H1 (cell line): ENCODE measurements around the gene TNFSF12. TPM values are rescaled to one million over a fixed set of nuclear protein-coding genes. Genes with fewer than 3 reads are reported as not detected.

ENCODE experiments used
- CTCF ChIA-PET: fragments of 300-600 bp; sonication (Branson Sonifier 250); formaldehyde crosslinking; loops from one replicate; lab custom pipeline; 2021; ENCODE audit not compliant: partially characterized antibody; lab: Charles Lee
- POLR2A ChIA-PET: fragments of 300-600 bp; sonication (Branson Sonifier 250); formaldehyde crosslinking; loops from one replicate; lab custom pipeline; 2021; ENCODE audit warnings: inconsistent platforms; ENCODE audit not compliant: partially characterized antibody; lab: Charles Lee
- DNase-seq, 2 experiments: peaks; one replicate each; pipeline versions ENCODE4 v3.0.0 to v3.0.0-alpha.2; 2010 to 2022; ENCODE audit warnings: low spot score in 2 of 2, low read depth in 1 of 2, mixed read lengths in 1 of 2
- FAIRE-seq: peaks from 2 replicates; lab custom pipeline; 2011; peaks lifted over from hg19 to GRCh38; lab: Jason Lieb, UNC
- H2AFZ ChIP-seq: 2 replicates; pipeline ENCODE4 v1.8.1; 2012; ENCODE audit warnings: low read length, inconsistent platforms
- H2AK5ac ChIP-seq: 2 replicates; pipeline ENCODE4 v1.6.1; 2013; ENCODE audit warnings: low read depth, low read length
- H2BK120ac ChIP-seq: replicated peaks from 2 replicates; pipeline ENCODE3; 2013; ENCODE audit warnings: low read depth, low read length, inconsistent platforms
- H2BK12ac ChIP-seq: 2 replicates; pipeline ENCODE4 v1.6.1; 2013; ENCODE audit warnings: low read depth, low read length
- H2BK15ac ChIP-seq: 2 replicates; pipeline ENCODE4 v1.6.1; 2013; ENCODE audit warnings: low read length
- H2BK20ac ChIP-seq: 2 replicates; pipeline ENCODE4 v1.6.1; 2013; ENCODE audit warnings: low read length
- H2BK5ac ChIP-seq: 2 replicates; pipeline ENCODE4 v1.6.1; 2013; ENCODE audit warnings: low read depth, low read length
- H3K14ac ChIP-seq: 2 replicates; pipeline ENCODE4 v1.6.1; 2013; ENCODE audit warnings: inconsistent platforms; ENCODE audit not compliant: insufficient read length
- H3K18ac ChIP-seq: 2 replicates; pipeline ENCODE4 v1.6.1; 2013; ENCODE audit warnings: low read length; ENCODE audit errors: extremely low read depth
- H3K23ac ChIP-seq: 2 replicates; pipeline ENCODE4 v1.6.1; 2013; ENCODE audit warnings: inconsistent platforms; ENCODE audit not compliant: insufficient read length
- H3K23me2 ChIP-seq: 2 replicates; pipeline ENCODE4 v1.6.1; 2013; ENCODE audit warnings: low read depth, low read length
- H3K27ac ChIP-seq: 2 replicates; pipeline ENCODE4 v1.6.1; 2011; ENCODE audit warnings: low read depth, low read length, inconsistent platforms
- H3K27me3 ChIP-seq, 4 experiments: replicated peaks in 1 of 4; 1 replicate in 1 of 4; 2 replicates in 3 of 4; pipeline versions ENCODE4 v1.6.1 to v1.8.1; 2011 to 2013; ENCODE audit warnings: low read length in 3 of 4, mild to moderate bottlenecking in 3 of 4, inconsistent platforms in 2 of 4, mixed read lengths in 2 of 4, moderate library complexity in 1 of 4; ENCODE audit not compliant: control insufficient read depth in 3 of 4, insufficient read depth in 3 of 4; ENCODE audit errors: extremely low read depth in 1 of 4
- H3K36me3 ChIP-seq, 4 experiments: 2 replicates each; pipeline versions ENCODE4 v1.6.1 to v1.8.1; 2011 to 2013; ENCODE audit warnings: mild to moderate bottlenecking in 4 of 4, low read length in 3 of 4, moderate library complexity in 2 of 4, control low read depth in 1 of 4, inconsistent platforms in 1 of 4; ENCODE audit not compliant: insufficient read depth in 4 of 4, control insufficient read depth in 2 of 4
- H3K4ac ChIP-seq: replicated peaks from 2 replicates; pipeline ENCODE3; 2013; ENCODE audit warnings: low read length, low read depth, mixed read lengths, inconsistent platforms; ENCODE audit not compliant: insufficient read length
- H3K4me1 ChIP-seq, 4 experiments: replicated peaks in 1 of 4; 1 replicate in 1 of 4; 2 replicates in 3 of 4; pipeline versions ENCODE4 v1.6.1 to v1.8.1; 2011 to 2013; ENCODE audit warnings: low read length in 3 of 4, inconsistent platforms in 2 of 4, mixed read lengths in 1 of 4; ENCODE audit not compliant: insufficient read depth in 4 of 4, control insufficient read depth in 3 of 4
- H3K4me2 ChIP-seq, 2 experiments: 2 replicates each; pipeline versions ENCODE4 v1.6.1 to v1.8.1; 2011 to 2013; ENCODE audit warnings: low read depth in 2 of 2, low read length in 2 of 2, control low read depth in 1 of 2, inconsistent platforms in 1 of 2, mild to moderate bottlenecking in 1 of 2; ENCODE audit not compliant: insufficient read depth in 1 of 2
- H3K4me3 ChIP-seq, 4 experiments: fragments of 200-600, 300-600 bp in 1 of 4; sonication (generic), shearing (Covaris generic), sonication (Bioruptor Twin) in 1 of 4; 2 replicates each; pipeline versions ENCODE4 v1.5.1 to v1.8.1; 2011 to 2016; ENCODE audit warnings: low read length in 4 of 4, low read depth in 3 of 4, control low read depth in 2 of 4, inconsistent platforms in 2 of 4, mild to moderate bottlenecking in 2 of 4, mixed read lengths in 1 of 4, moderate library complexity in 1 of 4; ENCODE audit not compliant: insufficient read depth in 2 of 4; ENCODE audit errors: extremely low read depth in 1 of 4
- H3K56ac ChIP-seq: replicated peaks from 2 replicates; pipeline ENCODE3; 2013; ENCODE audit warnings: low read depth, mild to moderate bottlenecking, mixed read lengths, low read length, inconsistent platforms; ENCODE audit not compliant: insufficient read length
- H3K79me1 ChIP-seq: 2 replicates; pipeline ENCODE4 v1.6.1; 2013; ENCODE audit warnings: low read depth, low read length, control low read depth
- H3K79me2 ChIP-seq, 2 experiments: 2 replicates each; pipeline versions ENCODE4 v1.6.1 to v1.8.1; 2012 to 2013; ENCODE audit warnings: low read length in 2 of 2, mild to moderate bottlenecking in 2 of 2, inconsistent platforms in 1 of 2; ENCODE audit not compliant: insufficient read depth in 2 of 2, control insufficient read depth in 1 of 2
- H3K9ac ChIP-seq, 4 experiments: replicated peaks in 1 of 4; 1 replicate in 1 of 4; 2 replicates in 3 of 4; pipeline versions ENCODE4 v1.6.1 to v1.8.1; 2011 to 2013; ENCODE audit warnings: low read depth in 3 of 4, low read length in 3 of 4, control low read depth in 2 of 4, mild to moderate bottlenecking in 2 of 4, moderate library complexity in 2 of 4, inconsistent platforms in 1 of 4; ENCODE audit errors: extremely low read depth in 1 of 4
- H3K9me3 ChIP-seq, 2 experiments: 2 replicates each; pipeline versions ENCODE4 v1.6.1 to v1.8.1; 2012 to 2013; ENCODE audit warnings: mild to moderate bottlenecking in 2 of 2, moderate library complexity in 2 of 2, control low read depth in 1 of 2, inconsistent platforms in 1 of 2, low read depth in 1 of 2, low read length in 1 of 2, mixed read lengths in 1 of 2; ENCODE audit not compliant: insufficient read depth in 2 of 2
- H4K20me1 ChIP-seq, 2 experiments: replicated peaks in 1 of 2; 2 replicates each; pipeline versions ENCODE3 to v1.8.1; 2011 to 2013; ENCODE audit warnings: inconsistent platforms in 2 of 2, low read length in 2 of 2, mild to moderate bottlenecking in 1 of 2; ENCODE audit not compliant: insufficient read depth in 2 of 2, control insufficient read depth in 1 of 2
- H4K5ac ChIP-seq: 2 replicates; pipeline ENCODE4 v1.6.1; 2013; ENCODE audit warnings: low read length, low read depth, mixed read lengths, inconsistent platforms; ENCODE audit not compliant: insufficient read length
- H4K8ac ChIP-seq: 2 replicates; pipeline ENCODE4 v1.8.0; 2013; ENCODE audit warnings: mild to moderate bottlenecking, moderate library complexity, low read length, inconsistent platforms; ENCODE audit not compliant: insufficient read depth; ENCODE audit errors: extremely low read depth
- H4K91ac ChIP-seq: replicated peaks from 2 replicates; pipeline ENCODE3; 2013; ENCODE audit warnings: low read length, mixed read lengths, inconsistent platforms; ENCODE audit not compliant: insufficient read length
- CBX8 ChIP-seq: fragments of 300-800, 300-1000 bp; sonication (generic); IDR thresholded peaks from 2 replicates; pipeline ENCODE4 v1.7.1; 2016; ENCODE audit warnings: low read depth, low read length, borderline replicate concordance
- CTCF ChIP-seq, 3 experiments: IDR thresholded peaks; 1 replicate in 2 of 3; 2 replicates in 1 of 3; pipeline versions ENCODE4 v1.5.1 to v1.6.1; 2011; ENCODE audit warnings: low read length in 3 of 3, mild to moderate bottlenecking in 3 of 3, inconsistent platforms in 2 of 3, low read depth in 1 of 3, moderate library complexity in 1 of 3; ENCODE audit not compliant: insufficient read depth in 1 of 3; ENCODE audit errors: control extremely low read depth in 1 of 3
- NANOG ChIP-seq: IDR thresholded peaks from 2 replicates; pipeline ENCODE4 v1.6.1; 2011; ENCODE audit warnings: low read length, low read depth, mild to moderate bottlenecking, inconsistent platforms; ENCODE audit not compliant: insufficient read depth, poor library complexity, severe bottlenecking
- RNF2 ChIP-seq: fragments of 200-900, 300-1000 bp; sonication (generic); IDR thresholded peaks from 2 replicates; pipeline ENCODE4 v1.7.1; 2016; ENCODE audit warnings: borderline replicate concordance, low read depth, mild to moderate bottlenecking, antibody characterized with exemption, low read length; ENCODE audit not compliant: poor library complexity, severe bottlenecking; ENCODE audit errors: missing control alignments
- TBP ChIP-seq: IDR thresholded peaks from 2 replicates; pipeline ENCODE4 v1.6.1; 2011; ENCODE audit warnings: low read depth, low read length, improper control_type of control experiment
- WGBS, 2 experiments: shearing (Covaris generic) in 1 of 2; methylation state at CpG; one replicate each; pipeline versions ENCODE4 v1.1.6 to v1.1.7; 2013 to 2015; ENCODE audit warnings: low lambda C conversion rate in 2 of 2, mixed read lengths in 2 of 2, inconsistent platforms in 1 of 2, low coverage in 1 of 2, missing lambda C conversion rate in 1 of 2; ENCODE audit not compliant: insufficient replicate concordance in 2 of 2, insufficient coverage in 1 of 2, insufficient read length in 1 of 2; ENCODE audit errors: extremely low coverage in 1 of 2, missing lambda C conversion rate in 1 of 2; 5-methylcytosine and 5-hydroxymethylcytosine counted together
- polyA plus RNA-seq, 7 experiments: library from polyadenylated mRNA; depleted of rRNA in 3 of 7; stranded (reverse) in 5 of 7; unstranded in 2 of 7; fragments of >200 nt in 5 of 7; fragments of 200-250 nt in 2 of 7; gene quantifications; 1 replicate in 5 of 7; 2 replicates in 1 of 7; 4 replicates in 1 of 7; pipeline versions ENCODE4 v1.2.1 to v1.2.3, GENCODE V29; 2011 to 2013; ENCODE audit warnings: missing spikeins in 2 of 7, mixed read lengths in 2 of 7
- total RNA-seq: library from RNA; stranded (reverse); fragmentation: NEBNext Ultra II Directional; extraction: Animal tissue kit (Norgen Biotek cat#: 25700); gene quantifications from 2 replicates; pipeline ENCODE4 v1.2.1, GENCODE V29; 2021
- TF ChIP-seq, protein P1 (sequence below): IDR thresholded peaks from 2 replicates; pipeline ENCODE4 v1.6.1; 2012; ENCODE audit warnings: inconsistent platforms

TNFSF12 gene
- total and polyA plus RNA-seq, 2 of the 8 experiments (the other 6 are each of a cell fraction or from before 2014, with no cell fraction given) = 7.2 to 9.6 TPM

GRCh38 chr17:7582396-7583252 lies 33.8 kb downstream of the TNFSF12 start:
- Histone ChIP-seq H4K20me1 (peaks cover 3% of the 10 kb centered on the region in 2 experiments), H3K23me2 (peaks cover 11% of the 10 kb centered on the region; the same call in 1 of the 2 replicates), H3K4me1 (peaks cover 0 to 16% (median 4%) of the 10 kb centered on the region in 4 experiments; a peak in 5 of 7 replicates), H4K5ac (peak overlapping the region; percentile 54), H3K56ac (peak overlapping the region; percentile 97), H3K23ac (no peak overlapping the region), H2BK120ac (peak overlapping the region; percentile 52), H3K18ac (peak overlapping the region; percentile 97), H3K79me1 (peaks cover 4% of the 10 kb centered on the region; the same call in 1 of the 2 replicates), H3K9ac (peak overlapping the region in 3 of 4 experiments; percentile 33 to 98 (median 84); a peak in 5 of 7 replicates), H3K4me2 (peak overlapping the region; percentile 67), H2BK5ac (peak overlapping the region; percentile 99), H2AK5ac (peak overlapping the region; percentile 92), H3K4ac (peak overlapping the region; percentile 86), H3K79me2 (no peaks in the 10 kb centered on the region), H3K14ac (no peak overlapping the region), H3K4me3 (peak overlapping the region; percentile 47 to 95 (median 70); a peak in 5 of 8 replicates), H2BK20ac (no peak overlapping the region), H3K27ac (peak overlapping the region; percentile 98; the same call in 1 of the 2 replicates), H4K8ac (peak overlapping the region; percentile 99), H3K27me3 (no peaks in the 10 kb centered on the region), H3K9me3 (no peaks in the 10 kb centered on the region), H2AFZ (no peak overlapping the region), H3K36me3 (peaks cover 5 to 23% (median 11%) of the 10 kb centered on the region in 4 experiments), H2BK12ac (peak overlapping the region; percentile 93), H4K91ac (peak overlapping the region; percentile 98), H2BK15ac (peak overlapping the region; percentile 88)
- POLR2A ChIA-PET = interaction anchor here (0.7 to 37.5 kb wide), 16 partner anchors 0 to 321 kb away, joined by 3 to 1144 read pairs (median 6); partner anchors contain the start of genes ATP1B2, CD68, FXR2 and MPDU1
- CTCF ChIA-PET = interaction anchor here (0.7 to 2.0 kb wide), 6 partner anchors 8 to 761 kb away, joined by 3 to 8 read pairs (median 5); partner anchors contain the start of genes SENP3 and TP53
- DNase-seq (peak in 1 of 2 experiments; percentile 51), FAIRE-seq (no peak)
- WGBS, 2 experiments = 91% methylated on average over 31 of the region's 36 CpGs; no CpG with 5 or more reads in 1 of the 2 experiments
- TF ChIP-seq TBP = no peak
- no peak for TF ChIP-seq RNF2
- peak in 1 of 3 experiments; percentile 2; a peak in 1 of 4 replicates for TF ChIP-seq CTCF (IDR thresholded peaks at IDR 0.05; ENCODE audit: control extremely low read depth in 1 of 3, insufficient read depth in 1 of 3, low read depth in 1 of 3, low read length in 3 of 3)
- no peak for TF ChIP-seq NANOG
- no peak for TF ChIP-seq CBX8
- TF ChIP-seq, protein P1, sequence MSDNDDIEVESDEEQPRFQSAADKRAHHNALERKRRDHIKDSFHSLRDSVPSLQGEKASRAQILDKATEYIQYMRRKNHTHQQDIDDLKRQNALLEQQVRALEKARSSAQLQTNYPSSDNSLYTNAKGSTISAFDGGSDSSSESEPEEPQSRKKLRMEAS = peak; percentile 80; the same call in 1 of the 2 replicates
